Duodenal mucosa (tissue), 2 donors: Measurements from ENCODE around the gene DDX49.
A peak's percentile ranks its signal among the peaks of the same experiment; 100 is the strongest.

Source experiments
- H3K27ac ChIP-seq: one replicate; pipeline ENCODE4 v1.7.0; 2013; ENCODE audit warnings: low read depth, low read length
- H3K27me3 ChIP-seq, 2 donors: one replicate each; pipeline ENCODE4 v1.7.0; 2013; ENCODE audit warnings: low read length in 2 of 2, control low read depth in 1 of 2; ENCODE audit not compliant: insufficient read depth in 2 of 2, control insufficient read depth in 1 of 2
- H3K36me3 ChIP-seq, 2 donors: one replicate each; pipeline ENCODE4 v1.7.0; 2013; ENCODE audit warnings: low read length in 2 of 2, control low read depth in 1 of 2; ENCODE audit not compliant: insufficient read depth in 2 of 2, control insufficient read depth in 1 of 2
- H3K4me1 ChIP-seq, 2 donors: one replicate each; pipeline ENCODE4 v1.7.0; 2013; ENCODE audit warnings: low read length in 2 of 2, control low read depth in 1 of 2; ENCODE audit not compliant: insufficient read depth in 2 of 2, control insufficient read depth in 1 of 2
- H3K4me3 ChIP-seq, 2 donors: one replicate each; pipeline ENCODE4 v1.7.0; 2013; ENCODE audit warnings: low read length in 2 of 2, low read depth in 1 of 2
- H3K9ac ChIP-seq, 2 donors: one replicate each; pipeline ENCODE4 v1.7.0; 2013; ENCODE audit warnings: low read length in 2 of 2, low read depth in 1 of 2
- H3K9me3 ChIP-seq, 2 donors: one replicate each; pipeline ENCODE4 v1.7.0; 2013; ENCODE audit warnings: low read length in 2 of 2, control low read depth in 1 of 2; ENCODE audit not compliant: control insufficient read depth in 1 of 2

Gene DDX49

GRCh38 chr19:18895824-18896341, 23.6 kb upstream of the DDX49 start, which contains the start of gene CERS1:
Gene CERS1, minus strand, starts transcription at chr19:18896158. Its CDS starts 86 bp downstream, at chr19:18896072.
- H3K36me3 ChIP-seq: peaks cover 10 to 21% of the 10 kb centered on the region in 2 donors
- H3K9me3 ChIP-seq: no peaks in the 10 kb centered on the region
- H3K9ac ChIP-seq: no peak within 1 kb of the TSS
- H3K27ac ChIP-seq: no peak within 1 kb of the TSS
- H3K4me1 ChIP-seq: peaks cover 11 to 12% of the 10 kb centered on the region in 2 donors
- H3K27me3 ChIP-seq: peaks cover 23 to 24% of the 10 kb centered on the region in 2 donors
- peak within 1 kb of the TSS in 1 of 2 donors; percentile 45 for H3K4me3 ChIP-seq

DNA sequence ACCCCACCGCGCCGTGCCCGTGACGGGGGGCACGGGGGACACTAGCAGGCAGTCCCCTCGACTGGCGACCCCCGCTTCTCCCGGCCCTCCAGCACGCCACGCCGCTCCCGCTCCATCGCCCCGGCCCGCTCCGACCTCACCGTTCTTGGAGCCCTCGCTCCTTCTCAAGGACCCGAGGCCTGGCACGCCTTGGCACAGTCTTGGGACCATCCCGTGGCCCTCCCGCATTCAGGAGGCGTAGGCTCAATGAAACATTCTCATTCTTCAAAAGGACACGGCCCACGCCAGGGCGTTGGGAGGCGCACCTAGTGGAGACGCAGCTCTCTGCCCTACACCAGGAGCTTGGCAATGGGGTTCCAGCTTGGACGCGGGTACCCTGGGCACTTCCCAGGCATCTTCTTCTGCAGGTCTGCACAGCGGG, 23.1 kb upstream of the DDX49 start:
- Histone ChIP-seq H3K27ac (no peak overlapping the region), H3K27me3 (peaks cover 23 to 24% of the 10 kb centered on the region in 2 donors), H3K9ac (no peak overlapping the region)

DNA sequence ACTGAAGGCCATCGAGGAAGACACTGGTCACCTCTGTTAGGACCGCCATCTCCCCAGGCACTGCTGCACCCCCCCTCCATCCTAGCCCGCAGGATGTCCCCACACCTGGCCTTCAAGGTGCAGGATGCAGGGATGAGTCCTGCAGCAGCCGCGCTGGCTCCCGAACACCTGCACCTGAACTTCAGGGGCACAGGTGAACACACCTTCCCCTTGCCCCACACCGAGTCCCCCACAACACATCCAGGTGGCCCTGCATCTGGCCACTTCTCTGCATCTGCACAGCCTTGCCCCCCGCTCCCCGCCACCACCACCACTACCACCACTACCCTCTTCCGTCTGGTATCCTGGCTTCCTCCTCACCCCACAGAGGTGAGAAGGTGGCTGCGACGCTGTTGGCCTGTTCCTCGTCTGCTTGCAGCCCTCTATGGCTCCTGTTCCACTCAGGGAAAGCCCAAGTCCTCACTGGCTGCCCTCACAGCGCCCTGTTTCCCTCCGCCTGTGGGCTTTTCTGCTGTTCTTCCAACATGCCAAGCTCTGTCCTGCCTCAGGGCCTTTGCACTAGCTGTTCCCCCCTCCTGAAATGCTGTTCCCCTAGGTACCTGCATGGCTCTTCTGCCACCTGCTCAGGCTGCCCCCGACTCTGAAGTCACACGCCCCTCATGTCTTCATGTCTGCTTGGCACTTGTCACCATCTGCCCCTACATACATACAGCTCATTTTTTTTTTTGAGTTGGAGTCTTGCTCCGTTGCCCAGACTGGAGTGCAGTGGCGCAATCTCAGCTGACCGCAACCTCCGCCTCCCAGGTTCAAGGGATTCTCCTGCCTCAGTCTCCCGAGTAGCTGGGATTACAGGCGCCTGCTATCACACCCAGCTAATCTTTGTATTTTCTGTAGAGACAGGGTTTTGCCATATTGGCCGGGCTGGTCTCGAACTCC, 22.2 kb upstream of the DDX49 start:
- Histone ChIP-seq H3K9ac (no peak overlapping the region), H3K36me3 (peaks cover 10 to 29% of the 10 kb centered on the region in 2 donors), H3K9me3 (no peaks in the 10 kb centered on the region), H3K4me1 (peaks cover 11 to 12% of the 10 kb centered on the region in 2 donors), H3K27ac (no peak overlapping the region), H3K4me3 (no peak overlapping the region), H3K27me3 (peaks cover 23 to 24% of the 10 kb centered on the region in 2 donors)

More for the DNA sequence above, 23.1 kb upstream of the DDX49 start:
- Histone ChIP-seq H3K9me3 (no peaks in the 10 kb centered on the region), H3K4me3 (no peak overlapping the region), H3K36me3 (peaks cover 10 to 27% of the 10 kb centered on the region in 2 donors), H3K4me1 (peaks cover 11 to 12% of the 10 kb centered on the region in 2 donors)

DNA sequence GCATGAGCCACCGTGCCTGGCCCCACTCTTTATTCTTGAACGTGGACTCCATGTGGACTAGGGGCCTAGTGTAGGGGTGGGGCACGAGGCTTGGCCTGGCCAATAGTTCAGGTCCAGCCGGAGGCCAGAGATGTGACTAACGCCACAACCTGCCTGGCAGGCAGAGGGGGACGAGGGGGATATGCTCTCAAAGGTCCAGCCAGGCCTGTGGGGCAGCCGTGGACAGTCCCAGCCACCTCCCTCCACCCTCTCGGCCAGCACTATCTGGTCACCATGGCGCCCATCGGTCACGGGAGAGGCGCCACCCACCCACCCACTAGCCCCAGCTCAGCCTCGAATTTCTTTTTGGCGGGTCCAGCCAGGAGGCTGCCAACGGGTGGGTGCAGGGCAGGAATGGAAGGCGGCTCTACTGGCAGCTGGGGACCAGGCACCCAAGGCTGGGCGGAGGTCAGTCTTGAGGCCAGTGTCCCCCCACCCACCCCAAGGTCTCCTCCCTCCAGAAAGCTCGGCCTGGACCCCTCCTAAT, 21.4 kb upstream of the DDX49 start:
- no peak overlapping the region for H3K9ac ChIP-seq
- peaks cover 23 to 24% of the 10 kb centered on the region in 2 donors for H3K27me3 ChIP-seq
- H3K36me3 ChIP-seq: peaks cover 10 to 34% of the 10 kb centered on the region in 2 donors
- H3K4me3 ChIP-seq: no peak overlapping the region
- H3K9me3 ChIP-seq: no peaks in the 10 kb centered on the region
- H3K4me1 ChIP-seq: peaks cover 11 to 12% of the 10 kb centered on the region in 2 donors
- H3K27ac ChIP-seq: no peak overlapping the region

DNA sequence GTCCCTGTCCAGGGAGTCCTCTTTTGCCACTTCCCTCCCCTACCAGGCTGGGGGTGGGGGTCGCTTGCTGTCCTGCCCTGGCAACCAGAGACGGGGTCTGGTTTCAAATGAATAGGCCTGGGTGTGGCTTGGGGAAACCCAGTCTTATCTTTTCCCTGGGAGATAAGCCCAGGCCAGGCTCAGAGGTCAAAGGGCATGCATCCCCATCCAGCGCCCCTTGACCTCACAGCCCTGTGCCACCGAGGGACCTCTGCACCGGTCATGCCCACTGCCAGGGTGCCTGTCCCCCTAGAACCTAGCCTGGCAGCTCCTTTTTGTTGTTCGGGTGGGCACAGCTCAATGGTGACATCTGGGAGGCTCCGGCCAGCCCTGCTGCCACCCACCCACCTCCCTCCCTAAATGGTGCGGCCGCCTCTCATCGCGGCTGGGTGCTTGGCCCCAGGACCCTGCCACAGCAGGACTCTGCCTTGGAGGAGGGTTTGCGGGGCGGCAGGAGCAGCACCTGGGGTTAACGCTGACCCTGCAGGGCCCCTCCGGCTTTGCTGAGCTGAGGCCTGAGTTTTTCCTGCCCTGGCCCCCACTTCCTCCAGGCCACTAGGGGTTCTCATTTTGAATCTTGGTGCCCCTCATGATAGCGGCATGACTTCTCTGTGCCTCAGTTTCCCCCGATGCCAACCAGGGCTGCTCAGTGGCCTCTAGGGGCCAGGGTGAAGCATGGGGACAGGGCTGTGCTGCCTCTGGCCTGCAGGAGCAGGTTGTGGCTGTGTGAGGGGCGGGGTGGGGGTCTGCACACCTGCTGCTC, 20.7 kb upstream of the DDX49 start:
- peaks cover 23 to 24% of the 10 kb centered on the region in 2 donors for H3K27me3 ChIP-seq
- no peak overlapping the region for H3K27ac ChIP-seq
- peaks cover 11 to 12% of the 10 kb centered on the region in 2 donors for H3K4me1 ChIP-seq
- H3K36me3 ChIP-seq: peaks cover 10 to 39% of the 10 kb centered on the region in 2 donors
- H3K9me3 ChIP-seq: no peaks in the 10 kb centered on the region
- H3K9ac ChIP-seq: no peak overlapping the region
- H3K4me3 ChIP-seq: no peak overlapping the region

- H3K4me1 ChIP-seq: peaks cover 11% of the 10 kb centered on the region in 2 donors
- H3K27me3 ChIP-seq: peaks cover 13 to 18% of the 10 kb centered on the region in 2 donors
- H3K36me3 ChIP-seq: peaks cover 13 to 47% of the 10 kb centered on the region in 2 donors
These were observed 19.6 kb upstream of the DDX49 start for GRCh38 chr19:18899624-18900560.

DNA sequence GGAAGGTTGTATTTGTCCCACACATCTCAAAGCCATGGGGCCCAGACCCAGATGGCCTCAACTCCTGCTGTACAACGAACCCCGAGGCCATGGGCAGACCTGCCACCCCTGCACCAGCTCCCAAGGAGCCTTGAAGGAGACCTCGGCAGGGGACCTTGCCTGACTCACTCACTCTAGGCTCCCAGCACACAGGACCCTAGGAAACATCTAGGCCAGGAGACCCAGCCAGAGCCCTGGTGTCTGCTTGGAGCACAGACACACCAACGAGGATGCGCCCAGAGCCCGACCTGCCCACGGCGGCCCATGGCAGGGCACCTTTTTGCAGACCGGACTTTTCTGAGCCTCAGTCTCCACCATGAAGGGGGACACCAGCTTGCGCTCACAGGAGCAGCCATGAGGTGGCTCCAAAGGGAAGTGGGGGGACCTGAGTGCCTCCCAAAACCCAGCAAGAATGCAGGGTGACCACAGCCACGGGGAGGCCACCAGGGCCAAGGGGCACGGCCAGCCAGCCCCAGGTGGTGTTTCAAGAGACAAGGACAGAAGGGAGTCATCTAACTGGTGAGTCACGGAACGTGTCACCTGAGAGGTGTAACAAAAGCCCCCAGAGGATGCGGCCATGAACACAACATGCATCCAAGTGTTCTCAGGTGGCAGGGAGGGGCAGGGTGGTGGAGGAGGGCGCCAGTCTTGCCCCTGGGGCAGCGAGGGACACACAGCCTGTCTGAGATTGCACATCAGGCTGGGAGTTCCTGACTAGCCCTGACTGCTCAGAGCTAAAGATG, 18.6 kb upstream of the DDX49 start:
- no peaks in the 10 kb centered on the region for H3K9me3 ChIP-seq
- peaks cover 21 to 56% of the 10 kb centered on the region in 2 donors for H3K36me3 ChIP-seq
- peaks cover 10 to 11% of the 10 kb centered on the region in 2 donors for H3K27me3 ChIP-seq
- H3K9ac ChIP-seq: no peak overlapping the region
- H3K27ac ChIP-seq: no peak overlapping the region
- H3K4me1 ChIP-seq: peaks cover 9 to 11% of the 10 kb centered on the region in 2 donors
- H3K4me3 ChIP-seq: no peak overlapping the region

More at GRCh38 chr19:18899624-18900560, 19.6 kb upstream of the DDX49 start:
- H3K27ac ChIP-seq: no peak overlapping the region
- no peaks in the 10 kb centered on the region for H3K9me3 ChIP-seq
- no peak overlapping the region for H3K4me3 ChIP-seq
- no peak overlapping the region for H3K9ac ChIP-seq

- no peaks in the 10 kb centered on the region for H3K9me3 ChIP-seq
- H3K36me3 ChIP-seq: peaks cover 25 to 62% of the 10 kb centered on the region in 2 donors
- no peak overlapping the region for H3K4me3 ChIP-seq
- H3K4me1 ChIP-seq: peaks cover 9 to 11% of the 10 kb centered on the region in 2 donors
- H3K27me3 ChIP-seq: peaks cover 9% of the 10 kb centered on the region in 2 donors
- no peak overlapping the region for H3K9ac ChIP-seq
- no peak overlapping the region for H3K27ac ChIP-seq
These were observed 18.0 kb upstream of the DDX49 start for GRCh38 chr19:18901491-18901890.
